HEK293 (cell line): Measurements from ENCODE around the gene RFX2.

Source experiments
- CTCF ChIA-PET: fragments of 350-600 bp; formaldehyde crosslinking; extraction: SDS; loops from one replicate; lab custom pipeline; 2021; ENCODE audit warnings: antibody characterized with exemption; lab: Yijun Ruan, JAX
- POLR2A ChIA-PET: fragments of 300-600 bp; formaldehyde crosslinking; extraction: SDS; loops from one replicate; lab custom pipeline; 2020; ENCODE audit warnings: antibody characterized with exemption, inconsistent platforms; lab: Yijun Ruan, JAX
- H3K27ac ChIP-seq: fragments of 200-500 bp; sonication (Bioruptor generic); 2 replicates; pipeline ENCODE4 v1.5.1; 2014; ENCODE audit warnings: low read depth, low read length, control low read depth, inconsistent platforms; ENCODE audit errors: extremely low read depth
- H3K36me3 ChIP-seq, 2 experiments: fragments of 200-500 bp in 1 of 2; sonication (Bioruptor generic) in 1 of 2; 1 replicate in 1 of 2; 2 replicates in 1 of 2; pipeline ENCODE4 v1.5.1; 2014 to 2017; ENCODE audit warnings: inconsistent platforms in 2 of 2, low read length in 2 of 2; ENCODE audit not compliant: control insufficient read depth in 2 of 2, insufficient read depth in 1 of 2
- H3K4me1 ChIP-seq: fragments of 200-500 bp; sonication (Bioruptor generic); 2 replicates; pipeline ENCODE4 v1.5.1; 2014; ENCODE audit warnings: mild to moderate bottlenecking, low read length, inconsistent platforms; ENCODE audit not compliant: control insufficient read depth, insufficient read depth
- H3K4me3 ChIP-seq: 2 replicates; pipeline ENCODE4 v1.5.1; 2011; ENCODE audit warnings: low read depth, mild to moderate bottlenecking, control low read depth, low read length, moderate library complexity
- H3K9me3 ChIP-seq: fragments of 200-500 bp; sonication (Bioruptor generic); 2 replicates; pipeline ENCODE4 v1.5.1; 2014; ENCODE audit warnings: low read depth, low read length, inconsistent platforms; ENCODE audit not compliant: control insufficient read depth, insufficient read depth
- BCL6B ChIP-seq: fragments of 450-650 bp; formaldehyde crosslinking; IDR thresholded peaks from 2 replicates; pipeline ENCODE4 v1.5.1; 2017; ENCODE audit warnings: missing biosample characterization, missing genetic modification characterization
- FEZF1 ChIP-seq: fragments of 450-650 bp; formaldehyde crosslinking; IDR thresholded peaks from 2 replicates; pipeline ENCODE4 v1.5.1; 2016; ENCODE audit warnings: missing biosample characterization, missing genetic modification characterization
- GLIS2 ChIP-seq: fragments of 450-650 bp; formaldehyde crosslinking; IDR thresholded peaks from 2 replicates; pipeline ENCODE4 v1.5.1; 2016; ENCODE audit warnings: missing biosample characterization, missing genetic modification characterization
- MYNN ChIP-seq: fragments of 450-650 bp; formaldehyde crosslinking; IDR thresholded peaks from 2 replicates; pipeline ENCODE4 v1.5.1; 2016; ENCODE audit warnings: missing biosample characterization, missing genetic modification characterization, borderline replicate concordance
- SALL2 ChIP-seq: fragments of 450-650 bp; formaldehyde crosslinking; IDR thresholded peaks from 2 replicates; pipeline ENCODE4 v1.5.0; 2017; ENCODE audit warnings: missing biosample characterization, mild to moderate bottlenecking, missing genetic modification characterization, borderline replicate concordance
- SETDB1 ChIP-seq: IDR thresholded peaks from one replicate; pipeline ENCODE4 v1.6.1; 2017; ENCODE audit warnings: mild to moderate bottlenecking, low read length, moderate library complexity, mixed read lengths; ENCODE audit not compliant: insufficient read length
- ZNF146 ChIP-seq: fragments of 450-650 bp; formaldehyde crosslinking; IDR thresholded peaks from 2 replicates; pipeline ENCODE4 v1.5.1; 2016; ENCODE audit warnings: missing biosample characterization, missing genetic modification characterization
- ZNF184 ChIP-seq: fragments of 450-650 bp; IDR thresholded peaks from 2 replicates; pipeline ENCODE4 v1.5.1; 2018; ENCODE audit warnings: missing biosample characterization, mild to moderate bottlenecking, missing genetic modification characterization
- ZNF221 ChIP-seq: fragments of 450-650 bp; formaldehyde crosslinking; IDR thresholded peaks from 2 replicates; pipeline ENCODE4 v1.5.1; 2017; ENCODE audit warnings: missing biosample characterization, missing genetic modification characterization, borderline replicate concordance
- ZNF274 ChIP-seq, 2 experiments: fragments of 200-500 bp in 1 of 2; fragments of 450-650 bp in 1 of 2; sonication (Bioruptor generic) in 1 of 2; formaldehyde crosslinking in 1 of 2; IDR thresholded peaks; 2 replicates each; pipeline versions ENCODE4 v1.5.1 to v1.6.1; 2014 to 2016; ENCODE audit warnings: borderline replicate concordance in 1 of 2, inconsistent platforms in 1 of 2, low read length in 1 of 2, missing biosample characterization in 1 of 2, missing genetic modification characterization in 1 of 2
- ZNF404 ChIP-seq: fragments of 450-650 bp; formaldehyde crosslinking; IDR thresholded peaks from 2 replicates; pipeline ENCODE4 v1.5.1; 2017; ENCODE audit warnings: missing biosample characterization, missing genetic modification characterization
- ZNF548 ChIP-seq: fragments of 450-650 bp; formaldehyde crosslinking; IDR thresholded peaks from 2 replicates; pipeline ENCODE4 v1.5.1; 2016; ENCODE audit warnings: missing biosample characterization, missing genetic modification characterization
- ZNF654 ChIP-seq: fragments of 450-650 bp; formaldehyde crosslinking; IDR thresholded peaks from 2 replicates; pipeline ENCODE4 v1.5.1; 2016; ENCODE audit warnings: low read depth, missing biosample characterization, missing genetic modification characterization
- ZNF664 ChIP-seq: fragments of 450-650 bp; formaldehyde crosslinking; IDR thresholded peaks from 2 replicates; pipeline ENCODE4 v1.5.1; 2016; ENCODE audit warnings: missing biosample characterization, missing genetic modification characterization
- ZNF670 ChIP-seq: fragments of 450-650 bp; formaldehyde crosslinking; IDR thresholded peaks from 2 replicates; pipeline ENCODE4 v1.5.1; 2016; ENCODE audit warnings: missing biosample characterization, missing genetic modification characterization, low read depth
- ZNF704 ChIP-seq: fragments of 450-650 bp; formaldehyde crosslinking; IDR thresholded peaks from 2 replicates; pipeline ENCODE4 v1.5.1; 2016; ENCODE audit warnings: missing biosample characterization, missing genetic modification characterization
- ZNF747 ChIP-seq: fragments of 450-650 bp; formaldehyde crosslinking; IDR thresholded peaks from 2 replicates; pipeline ENCODE4 v1.5.1; 2016; ENCODE audit warnings: missing biosample characterization, missing genetic modification characterization
- ZNF776 ChIP-seq: fragments of 450-650 bp; formaldehyde crosslinking; IDR thresholded peaks from 2 replicates; pipeline ENCODE4 v1.5.0; 2017; ENCODE audit warnings: missing biosample characterization, missing genetic modification characterization, borderline replicate concordance
- ZNF837 ChIP-seq: fragments of 450-650 bp; formaldehyde crosslinking; IDR thresholded peaks from 2 replicates; pipeline ENCODE4 v1.5.1; 2016; ENCODE audit warnings: missing biosample characterization, missing genetic modification characterization
- ZSCAN23 ChIP-seq: fragments of 450-650 bp; formaldehyde crosslinking; IDR thresholded peaks from 2 replicates; pipeline ENCODE4 v1.5.1; 2016; ENCODE audit warnings: missing biosample characterization, missing genetic modification characterization
- ZSCAN4 ChIP-seq: fragments of 450-650 bp; formaldehyde crosslinking; IDR thresholded peaks from 2 replicates; pipeline ENCODE4 v1.5.1; 2017; ENCODE audit warnings: missing biosample characterization, missing genetic modification characterization
- TF ChIP-seq, protein P1 (sequence below): fragments of 450-650 bp; formaldehyde crosslinking; IDR thresholded peaks from 2 replicates; pipeline ENCODE4 v1.5.1; 2016; ENCODE audit warnings: missing biosample characterization, missing genetic modification characterization, borderline replicate concordance
- TF ChIP-seq, protein P2 (sequence below): fragments of 450-650 bp; formaldehyde crosslinking; IDR thresholded peaks from 2 replicates; pipeline ENCODE4 v1.5.1; 2016; ENCODE audit warnings: missing biosample characterization, missing genetic modification characterization

The RFX2 gene

GRCh38 chr19:6133231-6133630 is 22.9 kb upstream of the RFX2 start (continued):
- TF ChIP-seq, protein P1, sequence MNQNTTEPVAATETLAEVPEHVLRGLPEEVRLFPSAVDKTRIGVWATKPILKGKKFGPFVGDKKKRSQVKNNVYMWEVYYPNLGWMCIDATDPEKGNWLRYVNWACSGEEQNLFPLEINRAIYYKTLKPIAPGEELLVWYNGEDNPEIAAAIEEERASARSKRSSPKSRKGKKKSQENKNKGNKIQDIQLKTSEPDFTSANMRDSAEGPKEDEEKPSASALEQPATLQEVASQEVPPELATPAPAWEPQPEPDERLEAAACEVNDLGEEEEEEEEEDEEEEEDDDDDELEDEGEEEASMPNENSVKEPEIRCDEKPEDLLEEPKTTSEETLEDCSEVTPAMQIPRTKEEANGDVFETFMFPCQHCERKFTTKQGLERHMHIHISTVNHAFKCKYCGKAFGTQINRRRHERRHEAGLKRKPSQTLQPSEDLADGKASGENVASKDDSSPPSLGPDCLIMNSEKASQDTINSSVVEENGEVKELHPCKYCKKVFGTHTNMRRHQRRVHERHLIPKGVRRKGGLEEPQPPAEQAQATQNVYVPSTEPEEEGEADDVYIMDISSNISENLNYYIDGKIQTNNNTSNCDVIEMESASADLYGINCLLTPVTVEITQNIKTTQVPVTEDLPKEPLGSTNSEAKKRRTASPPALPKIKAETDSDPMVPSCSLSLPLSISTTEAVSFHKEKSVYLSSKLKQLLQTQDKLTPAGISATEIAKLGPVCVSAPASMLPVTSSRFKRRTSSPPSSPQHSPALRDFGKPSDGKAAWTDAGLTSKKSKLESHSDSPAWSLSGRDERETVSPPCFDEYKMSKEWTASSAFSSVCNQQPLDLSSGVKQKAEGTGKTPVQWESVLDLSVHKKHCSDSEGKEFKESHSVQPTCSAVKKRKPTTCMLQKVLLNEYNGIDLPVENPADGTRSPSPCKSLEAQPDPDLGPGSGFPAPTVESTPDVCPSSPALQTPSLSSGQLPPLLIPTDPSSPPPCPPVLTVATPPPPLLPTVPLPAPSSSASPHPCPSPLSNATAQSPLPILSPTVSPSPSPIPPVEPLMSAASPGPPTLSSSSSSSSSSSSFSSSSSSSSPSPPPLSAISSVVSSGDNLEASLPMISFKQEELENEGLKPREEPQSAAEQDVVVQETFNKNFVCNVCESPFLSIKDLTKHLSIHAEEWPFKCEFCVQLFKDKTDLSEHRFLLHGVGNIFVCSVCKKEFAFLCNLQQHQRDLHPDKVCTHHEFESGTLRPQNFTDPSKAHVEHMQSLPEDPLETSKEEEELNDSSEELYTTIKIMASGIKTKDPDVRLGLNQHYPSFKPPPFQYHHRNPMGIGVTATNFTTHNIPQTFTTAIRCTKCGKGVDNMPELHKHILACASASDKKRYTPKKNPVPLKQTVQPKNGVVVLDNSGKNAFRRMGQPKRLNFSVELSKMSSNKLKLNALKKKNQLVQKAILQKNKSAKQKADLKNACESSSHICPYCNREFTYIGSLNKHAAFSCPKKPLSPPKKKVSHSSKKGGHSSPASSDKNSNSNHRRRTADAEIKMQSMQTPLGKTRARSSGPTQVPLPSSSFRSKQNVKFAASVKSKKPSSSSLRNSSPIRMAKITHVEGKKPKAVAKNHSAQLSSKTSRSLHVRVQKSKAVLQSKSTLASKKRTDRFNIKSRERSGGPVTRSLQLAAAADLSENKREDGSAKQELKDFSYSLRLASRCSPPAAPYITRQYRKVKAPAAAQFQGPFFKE (tag by site-specific recombination): no peak
- no peak for TF ChIP-seq ZNF654 (tag by site-specific recombination)
- TF ChIP-seq ZNF670 (tag by site-specific recombination): no peak

DNA sequence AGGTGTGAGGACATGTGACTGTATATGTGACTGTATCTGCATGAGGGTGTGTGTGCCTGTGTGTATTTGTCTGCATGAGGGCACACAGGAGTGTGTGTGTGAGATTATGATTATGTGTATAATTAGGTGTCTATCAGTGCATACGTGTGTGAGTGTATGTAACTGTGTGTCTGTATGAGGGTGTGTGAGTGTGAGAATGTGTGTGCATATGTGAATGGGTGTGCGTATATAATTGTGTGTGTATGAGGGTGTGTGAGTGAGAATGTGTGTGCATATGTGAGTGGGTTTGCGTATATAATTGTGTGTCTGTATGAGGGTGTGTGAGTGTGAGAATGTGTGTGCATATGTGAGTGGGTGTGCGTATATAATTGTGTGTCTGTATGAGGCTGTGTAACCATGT is 22.2 kb upstream of the RFX2 start:
- TF ChIP-seq ZNF664 (tag by site-specific recombination) (no peak), SALL2 (tag by site-specific recombination) (no peak), MYNN (tag by site-specific recombination) (no peak), SETDB1 (no peak), ZSCAN4 (tag by site-specific recombination) (peak; percentile 50; the same call in 1 of the 2 replicates), BCL6B (tag by site-specific recombination) (no peak), ZNF184 (tag by site-specific recombination) (no peak), ZNF747 (tag by site-specific recombination) (no peak)
- ChIA-PET POLR2A (no interaction called here), CTCF (no interaction called here)
- Histone ChIP-seq H3K4me1 (no peaks in the 10 kb centered on the region), H3K36me3 (no peaks in the 10 kb centered on the region), H3K4me3 (no peak overlapping the region), H3K27ac (no peak overlapping the region), H3K9me3 (no peaks in the 10 kb centered on the region)

- ChIA-PET POLR2A (no interaction called here), CTCF (interaction anchor here (0.7 to 6.2 kb wide), 9 partner anchors 16 to 737 kb away, joined by 3 to 95 read pairs (median 6); no protein-coding TSS in a partner anchor)
- Histone ChIP-seq H3K36me3 (no peaks in the 10 kb centered on the region), H3K27ac (no peak overlapping the region), H3K9me3 (no peaks in the 10 kb centered on the region), H3K4me1 (no peaks in the 10 kb centered on the region), H3K4me3 (no peak overlapping the region)
- TF ChIP-seq ZNF274 (IDR thresholded peaks at IDR 0.05; ENCODE audit: low read length) (no peak), ZNF274 (tag by site-specific recombination; IDR thresholded peaks at IDR 0.05; ENCODE audit: borderline replicate concordance) (no peak), ZNF404 (tag by site-specific recombination) (no peak), SETDB1 (no peak), GLIS2 (tag by site-specific recombination) (no peak), ZNF221 (tag by site-specific recombination) (no peak), ZNF704 (tag by site-specific recombination) (no peak), ZNF548 (tag by site-specific recombination) (no peak), ZNF837 (tag by site-specific recombination) (no peak), ZNF776 (tag by site-specific recombination) (no peak), ZNF146 (tag by site-specific recombination) (peak; percentile 97), ZSCAN23 (tag by site-specific recombination) (no peak), FEZF1 (tag by site-specific recombination) (no peak)
- TF ChIP-seq, protein P2, sequence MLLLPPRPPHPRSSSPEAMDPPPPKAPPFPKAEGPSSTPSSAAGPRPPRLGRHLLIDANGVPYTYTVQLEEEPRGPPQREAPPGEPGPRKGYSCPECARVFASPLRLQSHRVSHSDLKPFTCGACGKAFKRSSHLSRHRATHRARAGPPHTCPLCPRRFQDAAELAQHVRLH (tag by site-specific recombination): peak; percentile 53; the same call in 1 of the 2 replicates
Measured at GRCh38 chr19:6127716-6128335, 17.5 kb upstream of the RFX2 start.
